Upper lobe of left lung (tissue), 6 donors: Measurements from ENCODE around the gene AVP. TPM values are rescaled to one million over a fixed set of nuclear protein-coding genes. Genes with fewer than 3 reads are reported as not detected.

Source experiments
- ATAC-seq, 2 donors: fragments of 200-7000 bp; cut with Tn5 transposase; one replicate each; pipeline ENCODE4 v1.9.1; 2022; ENCODE audit warnings: mild to moderate bottlenecking in 2 of 2, moderate library complexity in 2 of 2; ENCODE audit not compliant: low FRiP score in 2 of 2
- DNase-seq, 2 donors: peaks; one replicate each; pipeline ENCODE4 v3.0.0-alpha.2; 2019 to 2020
- H3K27ac ChIP-seq, 4 donors: fragments of 200-600 bp; sonication (generic); one replicate each; pipeline ENCODE4 v1.5.1; 2016 to 2019
- H3K27me3 ChIP-seq, 4 donors: fragments of 200-600 bp; sonication (generic); one replicate each; pipeline ENCODE4 v1.5.1; 2017 to 2019
- H3K36me3 ChIP-seq, 4 donors: fragments of 200-600 bp; sonication (generic); one replicate each; pipeline ENCODE4 v1.5.1; 2016 to 2019
- H3K4me1 ChIP-seq, 4 donors: fragments of 200-600 bp; sonication (generic); one replicate each; pipeline ENCODE4 v1.5.1; 2018 to 2019
- H3K4me3 ChIP-seq, 4 donors: fragments of 200-600 bp; sonication (generic); one replicate each; pipeline ENCODE4 v1.5.1; 2017 to 2019; ENCODE audit warnings: mild to moderate bottlenecking in 2 of 4, moderate library complexity in 1 of 4
- H3K9me3 ChIP-seq, 4 donors: fragments of 200-600 bp; sonication (generic); one replicate each; pipeline ENCODE4 v1.5.1; 2018 to 2019
- CTCF ChIP-seq, 6 experiments: fragments of 450-650 bp in 4 of 6; fragments of 200-600 bp in 2 of 6; sonication (generic) in 2 of 6; IDR thresholded peaks; one replicate each; pipeline ENCODE4 v1.5.1; 2016 to 2019; ENCODE audit warnings: antibody characterized with exemption in 6 of 6
- EP300 ChIP-seq, 4 donors: sonication (generic); formaldehyde crosslinking; IDR thresholded peaks; one replicate each; pipeline ENCODE4 v1.5.1; 2017; ENCODE audit warnings: antibody characterized with exemption in 4 of 4, control low read depth in 2 of 4
- POLR2A ChIP-seq, 4 donors: fragments of 450-650 bp; IDR thresholded peaks; one replicate each; pipeline ENCODE4 v1.5.1; 2016 to 2017; ENCODE audit warnings: antibody characterized with exemption in 4 of 4, mild to moderate bottlenecking in 2 of 4
- POLR2AphosphoS5 ChIP-seq, 2 donors: sonication (generic); formaldehyde crosslinking; IDR thresholded peaks; one replicate each; pipeline ENCODE4 v1.5.1; 2017; ENCODE audit warnings: antibody characterized with exemption in 2 of 2
- WGBS, 2 donors: methylation state at CpG; one replicate each; pipeline ENCODE4 v1.1.5; 2017 to 2018; 5-methylcytosine and 5-hydroxymethylcytosine counted together
- total RNA-seq, 6 donors: library from RNA; depleted of rRNA in 4 of 6; stranded (reverse); fragments of >200 nt in 4 of 6; gene quantifications; one replicate each; pipeline versions ENCODE4 v1.1.0 to v1.2.1, GENCODE V29; 2016 to 2021
- donor health status: DM: no; HTN: no; CAD: no; lungs with moderate emphysema.
- donor health status: DM: no; HTN: yes; CAD: no; lungs with severe emphysema.

AVP gene
- total RNA-seq, 6 donors from 2014 or later = not detected

GRCh38 chr20:3045816-3046676 is 38.5 kb downstream of the AVP start, which contains the start of gene MRPS26:
Gene MRPS26, plus strand, starts transcription at chr20:3046052. Its CDS starts 17 bp downstream, at chr20:3046069.
- DNase-seq (peak; percentile 94 to 97), ATAC-seq (peak; percentile 94 to 97)
- peak in 1 of 6 experiments; percentile 25 for TF ChIP-seq CTCF (IDR thresholded peaks at IDR 0.05)
- peak in 3 of 4 donors; percentile 22 to 84 (median 69) for TF ChIP-seq POLR2A (IDR thresholded peaks at IDR 0.05)
- TF ChIP-seq POLR2AphosphoS5 (IDR thresholded peaks at IDR 0.05) = peak; percentile 60 to 77
- peak in 1 of 4 donors; percentile 9 for TF ChIP-seq EP300 (IDR thresholded peaks at IDR 0.05)
- WGBS, 2 donors = 0% methylated on average over 6 to 20 of the region's 104 CpGs
- Histone ChIP-seq H3K9me3 (no peaks in the 10 kb centered on the region), H3K4me1 (peaks cover 16 to 36% (median 27%) of the 10 kb centered on the region in 4 donors), H3K36me3 (peaks cover 0 to 26% (median 18%) of the 10 kb centered on the region in 4 donors), H3K4me3 (peak within 1 kb of the TSS; percentile 50 to 99 (median 88)), H3K27ac (peak within 1 kb of the TSS; percentile 82 to 95 (median 89)), H3K27me3 (no peaks in the 10 kb centered on the region)

- 2 to 3% methylated on average over 12 to 15 of the region's 24 CpGs for WGBS, 2 donors
- H3K27me3 ChIP-seq = no peaks in the 10 kb centered on the region
- H3K9me3 ChIP-seq = no peaks in the 10 kb centered on the region
- ATAC-seq (peak; percentile 73 to 90), DNase-seq (peak in 1 of 2 donors; percentile 85)
- peak overlapping the region; percentile 50 to 99 (median 88) for H3K4me3 ChIP-seq
- peaks cover 0 to 32% (median 19%) of the 10 kb centered on the region in 4 donors for H3K36me3 ChIP-seq
- H3K27ac ChIP-seq = peak overlapping the region; percentile 82 to 95 (median 89)
- peak in 1 of 4 donors; percentile 22 for TF ChIP-seq POLR2A (IDR thresholded peaks at IDR 0.05)
- TF ChIP-seq CTCF (IDR thresholded peaks at IDR 0.05) = no peak
- no peak for TF ChIP-seq EP300 (IDR thresholded peaks at IDR 0.05)
- peaks cover 16 to 36% (median 27%) of the 10 kb centered on the region in 4 donors for H3K4me1 ChIP-seq
Measured at GRCh38 chr20:3045042-3045815, 39.3 kb downstream of the AVP start.

DNA sequence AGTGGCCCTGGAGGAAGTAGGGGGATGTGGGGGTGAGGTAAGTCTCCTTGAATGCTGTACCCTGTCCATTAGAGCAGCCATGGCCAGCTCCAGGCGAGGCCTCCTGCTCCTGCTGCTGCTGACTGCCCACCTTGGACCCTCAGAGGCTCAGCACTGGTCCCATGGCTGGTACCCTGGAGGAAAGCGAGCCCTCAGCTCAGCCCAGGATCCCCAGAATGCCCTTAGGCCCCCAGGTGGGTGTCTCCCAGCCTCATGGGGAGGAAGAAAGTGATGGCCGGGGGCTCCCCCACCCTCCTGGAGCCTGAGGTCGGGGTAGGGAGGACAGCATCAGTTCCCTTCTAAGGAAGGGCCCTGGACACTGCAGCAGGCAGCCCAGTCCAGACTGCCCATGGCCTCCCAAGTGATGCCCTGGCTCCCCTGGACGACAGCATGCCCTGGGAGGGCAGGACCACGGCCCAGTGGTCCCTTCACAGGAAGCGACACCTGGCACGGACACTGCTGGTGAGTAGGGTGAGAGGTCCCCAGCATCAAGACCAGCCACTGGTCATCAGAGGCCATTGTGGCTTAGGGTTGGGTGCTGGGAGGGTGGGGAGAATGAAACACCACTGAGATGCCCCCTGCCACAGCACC is 40.1 kb downstream of the AVP start:
- H3K4me1 ChIP-seq = peaks cover 16 to 36% (median 27%) of the 10 kb centered on the region in 4 donors
- 100% methylated on average over 8 of the region's 8 CpGs; no CpG with 5 or more reads in 1 of the 2 donors for WGBS, 2 donors
- peak overlapping the region in 1 of 4 donors; percentile 98 for H3K4me3 ChIP-seq
- DNase-seq (no peak), ATAC-seq (no peak)
- H3K27me3 ChIP-seq = no peaks in the 10 kb centered on the region
- no peaks in the 10 kb centered on the region for H3K9me3 ChIP-seq
- H3K27ac ChIP-seq = peak overlapping the region in 1 of 4 donors; percentile 95
- TF ChIP-seq EP300 (IDR thresholded peaks at IDR 0.05) = no peak
- TF ChIP-seq CTCF (IDR thresholded peaks at IDR 0.05) = no peak
- TF ChIP-seq POLR2A (IDR thresholded peaks at IDR 0.05) = no peak
- TF ChIP-seq POLR2AphosphoS5 (IDR thresholded peaks at IDR 0.05) = no peak
- H3K36me3 ChIP-seq = peaks cover 0 to 34% (median 24%) of the 10 kb centered on the region in 4 donors

DNA sequence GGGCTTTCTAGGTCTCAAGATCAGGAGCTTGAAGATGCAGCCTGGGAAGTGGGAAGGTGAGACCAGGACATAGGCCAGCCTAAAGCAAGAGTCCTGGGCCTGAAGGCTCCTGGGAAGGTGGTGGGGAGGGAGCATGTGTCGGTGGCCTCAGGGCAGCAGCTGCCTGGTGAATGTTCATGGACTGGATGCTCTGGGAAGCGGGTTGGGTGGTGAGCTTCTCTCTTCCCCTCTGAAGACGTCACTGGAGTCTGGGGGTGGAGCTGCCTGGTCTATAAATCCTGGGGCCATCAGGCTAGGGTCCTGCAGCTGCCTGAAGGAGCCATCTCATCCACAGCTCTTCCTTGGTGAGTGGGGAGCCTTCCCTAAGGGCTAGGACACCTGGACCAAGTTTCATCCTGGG is 41.2 kb downstream of the AVP start, which contains the start of gene GNRH2:
Gene GNRH2 (plus strand): TSS at position 301 of the 400 bp plus-strand sequence. CDS start 793 bp downstream, outside the sequence.
- H3K4me1 ChIP-seq = peaks cover 16 to 36% (median 27%) of the 10 kb centered on the region in 4 donors
- no peak for DNase-seq

More for the DNA sequence above, 41.2 kb downstream of the AVP start, which contains the start of gene GNRH2:
- H3K4me3 ChIP-seq = no peak within 1 kb of the TSS
- TF ChIP-seq POLR2AphosphoS5 (IDR thresholded peaks at IDR 0.05) (no peak), EP300 (IDR thresholded peaks at IDR 0.05) (no peak), CTCF (IDR thresholded peaks at IDR 0.05) (no peak), POLR2A (IDR thresholded peaks at IDR 0.05) (no peak)
- peaks cover 0 to 34% (median 27%) of the 10 kb centered on the region in 4 donors for H3K36me3 ChIP-seq
- no peak for ATAC-seq
- 74 to 83% methylated on average over 1 to 3 of the region's 3 CpGs for WGBS, 2 donors
- peak within 1 kb of the TSS in 3 of 4 donors; percentile 12 to 95 (median 57) for H3K27ac ChIP-seq
- no peaks in the 10 kb centered on the region for H3K27me3 ChIP-seq
- H3K9me3 ChIP-seq = no peaks in the 10 kb centered on the region
